Measurements from ENCODE around the gene BARHL2.

DNA sequence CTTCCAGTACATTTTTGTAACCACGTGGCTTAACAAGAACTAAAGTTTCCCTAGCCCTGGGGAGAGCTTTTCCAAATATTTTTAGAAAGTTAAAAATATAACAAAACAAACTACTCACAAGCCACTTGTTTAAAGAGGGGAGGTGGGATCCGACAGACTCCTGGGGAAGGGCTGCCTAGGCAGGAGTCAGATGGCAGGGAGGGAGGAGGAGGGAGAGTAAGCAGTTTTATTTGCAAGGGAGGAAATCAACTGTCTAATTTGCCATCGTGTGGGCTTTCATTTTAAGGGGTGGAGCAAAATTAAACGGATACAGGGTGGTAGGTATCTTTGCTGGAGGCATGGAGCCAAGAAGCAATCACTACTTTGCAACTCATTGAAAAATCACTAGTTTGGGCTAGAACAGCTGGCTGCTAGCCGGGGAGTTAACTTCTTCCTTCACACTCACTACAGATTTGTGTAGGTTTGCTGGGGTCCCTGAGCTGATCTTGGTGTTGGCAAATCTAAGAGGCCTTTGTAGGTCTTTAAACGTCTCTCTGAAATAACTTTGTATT is 8.8 kb downstream of the BARHL2 start:
- TF ChIP-seq, protein P1, sequence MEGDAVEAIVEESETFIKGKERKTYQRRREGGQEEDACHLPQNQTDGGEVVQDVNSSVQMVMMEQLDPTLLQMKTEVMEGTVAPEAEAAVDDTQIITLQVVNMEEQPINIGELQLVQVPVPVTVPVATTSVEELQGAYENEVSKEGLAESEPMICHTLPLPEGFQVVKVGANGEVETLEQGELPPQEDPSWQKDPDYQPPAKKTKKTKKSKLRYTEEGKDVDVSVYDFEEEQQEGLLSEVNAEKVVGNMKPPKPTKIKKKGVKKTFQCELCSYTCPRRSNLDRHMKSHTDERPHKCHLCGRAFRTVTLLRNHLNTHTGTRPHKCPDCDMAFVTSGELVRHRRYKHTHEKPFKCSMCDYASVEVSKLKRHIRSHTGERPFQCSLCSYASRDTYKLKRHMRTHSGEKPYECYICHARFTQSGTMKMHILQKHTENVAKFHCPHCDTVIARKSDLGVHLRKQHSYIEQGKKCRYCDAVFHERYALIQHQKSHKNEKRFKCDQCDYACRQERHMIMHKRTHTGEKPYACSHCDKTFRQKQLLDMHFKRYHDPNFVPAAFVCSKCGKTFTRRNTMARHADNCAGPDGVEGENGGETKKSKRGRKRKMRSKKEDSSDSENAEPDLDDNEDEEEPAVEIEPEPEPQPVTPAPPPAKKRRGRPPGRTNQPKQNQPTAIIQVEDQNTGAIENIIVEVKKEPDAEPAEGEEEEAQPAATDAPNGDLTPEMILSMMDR (IDR thresholded peaks at IDR 0.05): no peak
- TF ChIP-seq POLR2A (IDR thresholded peaks at IDR 0.05): no peak
